CD4-positive, alpha-beta T cell treated with Interleukin-12 subunit alpha and Interleukin-12 subunit beta, for 1 hour (primary cell): Measurements from ENCODE around the gene AKAP7.
"Not testable (repeated sequence)": the region's sequence is repeated elsewhere in the genome, so short reads cannot be mapped to it uniquely, and the experiment has no call there.

Experiments used
- DNase-seq: peaks from one replicate; pipeline ENCODE4 v3.0.0-alpha.2; 2020

The AKAP7 gene

GRCh38 chr6:131258010-131258652 is 122.9 kb downstream of the AKAP7 start:
- no peak for DNase-seq

- no peak for DNase-seq
These were observed 123.7 kb downstream of the AKAP7 start for GRCh38 chr6:131258816-131259476.

GRCh38 chr6:131260960-131261359 is 125.7 kb downstream of the AKAP7 start:
- DNase-seq: not testable (repeated sequence)

- no peak for DNase-seq
These were observed 126.8 kb downstream of the AKAP7 start for GRCh38 chr6:131262060-131262459.

- no peak for DNase-seq
These were observed 130.7 kb downstream of the AKAP7 start for GRCh38 chr6:131265939-131266338.

- no peak for DNase-seq
These were observed 133.0 kb downstream of the AKAP7 start for GRCh38 chr6:131268303-131268702.

- DNase-seq: no peak
These were observed 134.5 kb downstream of the AKAP7 start for GRCh38 chr6:131269565-131270391.

GRCh38 chr6:131270534-131270933 is 135.3 kb downstream of the AKAP7 start:
- DNase-seq: no peak

GRCh38 chr6:131275273-131275672 is 140.0 kb downstream of the AKAP7 start:
- no peak for DNase-seq

- DNase-seq: no peak
These were observed 142.3 kb downstream of the AKAP7 start for GRCh38 chr6:131277591-131277990.

- DNase-seq: peak; percentile 75
These were observed 146.4 kb downstream of the AKAP7 start for GRCh38 chr6:131281471-131282270.

- no peak for DNase-seq
These were observed 147.1 kb downstream of the AKAP7 start for GRCh38 chr6:131282365-131282764.

- no peak for DNase-seq
These were observed 148.4 kb downstream of the AKAP7 start for GRCh38 chr6:131283466-131284175.

GRCh38 chr6:131285548-131285947 is 150.3 kb downstream of the AKAP7 start:
- DNase-seq: no peak

- DNase-seq: no peak
These were observed 151.3 kb downstream of the AKAP7 start for GRCh38 chr6:131286469-131287040.

- no peak for DNase-seq
These were observed 152.9 kb downstream of the AKAP7 start for GRCh38 chr6:131288214-131288613.

- DNase-seq: no peak
These were observed 155.7 kb downstream of the AKAP7 start for GRCh38 chr6:131290955-131291354.

GRCh38 chr6:131292145-131292938 is 157.1 kb downstream of the AKAP7 start:
- DNase-seq: no peak

GRCh38 chr6:131293472-131293911 is 158.2 kb downstream of the AKAP7 start:
- DNase-seq: no peak

- DNase-seq: no peak
These were observed 159.8 kb downstream of the AKAP7 start for GRCh38 chr6:131295081-131295480.

GRCh38 chr6:131300826-131301225 is 165.6 kb downstream of the AKAP7 start:
- DNase-seq: not testable (repeated sequence)
